Body of pancreas (tissue), 4 donors: Measurements from ENCODE around the gene MYH14.

Experiments used
- CTCF ChIP-seq, 7 experiments: fragments of 450-650 bp in 4 of 7; fragments of 200-600 bp in 3 of 7; sonication (generic) in 3 of 7; IDR thresholded peaks; one replicate each; pipeline ENCODE4 v1.5.1; 2016 to 2019; ENCODE audit warnings: antibody characterized with exemption in 7 of 7
- POLR2A ChIP-seq, 3 donors: fragments of 450-650 bp; IDR thresholded peaks; one replicate each; pipeline ENCODE4 v1.6.1; 2016; ENCODE audit warnings: antibody characterized with exemption in 3 of 3, mild to moderate bottlenecking in 2 of 3

DNA sequence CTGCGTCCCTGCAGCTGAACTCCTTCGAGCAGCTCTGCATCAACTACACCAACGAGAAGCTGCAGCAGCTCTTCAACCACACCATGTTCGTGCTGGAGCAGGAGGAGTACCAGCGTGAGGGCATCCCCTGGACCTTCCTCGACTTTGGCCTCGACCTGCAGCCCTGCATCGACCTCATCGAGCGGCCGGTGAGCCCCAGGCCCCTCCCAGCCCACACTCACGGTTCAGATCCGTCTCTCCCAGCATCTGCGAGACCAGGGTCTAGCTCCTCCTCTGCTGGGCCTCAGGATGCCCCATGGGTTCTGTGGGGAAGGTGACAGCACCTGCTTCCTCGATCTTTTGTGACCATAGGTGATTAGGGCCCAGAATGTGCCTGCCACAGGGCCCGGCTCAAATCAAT lies 46.2 kb downstream of the MYH14 start:
- TF ChIP-seq POLR2A (IDR thresholded peaks at IDR 0.05) (no peak), CTCF (IDR thresholded peaks at IDR 0.05) (no peak)
